ENCODE results near the gene TEX38.
A peak's percentile ranks its signal among the peaks of the same experiment; 100 is the strongest.
"Not testable (repeated sequence)": the region's sequence is repeated elsewhere in the genome, so short reads cannot be mapped to it uniquely, and the experiment has no call there.

The TEX38 gene

DNA sequence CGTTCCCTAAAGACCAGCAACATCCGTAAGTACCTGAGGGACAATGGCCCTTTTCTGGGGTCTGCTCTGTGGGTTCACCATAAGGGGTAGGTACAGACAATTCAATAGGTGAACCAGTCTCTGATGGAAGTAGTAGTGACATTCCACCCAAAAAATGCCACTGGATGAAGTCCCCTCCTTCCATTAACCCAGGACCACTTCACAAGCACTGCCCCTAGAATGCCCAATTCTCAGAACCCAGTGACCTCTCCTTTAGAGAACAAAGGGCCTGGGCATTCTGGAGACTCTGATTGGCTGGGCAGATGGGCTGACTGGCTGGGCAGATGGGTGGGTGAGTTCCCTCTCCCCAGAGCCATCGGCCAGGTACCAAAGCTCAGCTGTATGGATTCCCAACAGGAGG is at the start of gene TEX38:
TSS of gene TEX38 (plus strand) at position 301 of the 400 bp plus-strand sequence. CDS start at position 382, 81 bp downstream.
- DNase-seq, result no peak

DNA sequence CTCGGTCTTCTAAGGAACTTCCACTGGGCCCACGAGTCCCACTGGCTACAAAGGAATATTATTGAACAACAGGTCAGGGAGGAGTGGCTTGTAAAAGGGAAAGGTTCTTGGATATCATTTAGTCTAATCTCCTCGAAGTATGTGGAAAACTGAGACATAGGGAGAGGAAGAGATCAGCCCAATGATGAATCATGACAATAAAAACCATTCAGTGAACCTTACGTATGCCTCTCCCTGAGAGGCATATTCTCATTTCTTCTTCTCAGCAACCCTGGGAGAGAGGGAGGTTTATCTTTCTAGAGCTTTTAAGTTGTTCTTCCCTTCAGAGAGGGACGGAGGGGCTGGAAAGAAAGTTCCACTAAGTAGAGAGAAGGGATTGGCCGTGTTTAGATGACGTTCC is 49.7 kb upstream of the TEX38 start:
- DNase-seq, result no peak

GRCh38 chr1:46622344-46622743 is 49.3 kb upstream of the TEX38 start:
- DNase-seq, result peak; percentile 51

GRCh38 chr1:46623743-46624644 is 47.7 kb upstream of the TEX38 start:
- DNase-seq, result no peak

- peak; percentile 13 for DNase-seq
These were observed 40.9 kb upstream of the TEX38 start for GRCh38 chr1:46630719-46631118.

- DNase-seq, result no peak
These were observed 36.4 kb upstream of the TEX38 start for GRCh38 chr1:46635205-46635604.

DNA sequence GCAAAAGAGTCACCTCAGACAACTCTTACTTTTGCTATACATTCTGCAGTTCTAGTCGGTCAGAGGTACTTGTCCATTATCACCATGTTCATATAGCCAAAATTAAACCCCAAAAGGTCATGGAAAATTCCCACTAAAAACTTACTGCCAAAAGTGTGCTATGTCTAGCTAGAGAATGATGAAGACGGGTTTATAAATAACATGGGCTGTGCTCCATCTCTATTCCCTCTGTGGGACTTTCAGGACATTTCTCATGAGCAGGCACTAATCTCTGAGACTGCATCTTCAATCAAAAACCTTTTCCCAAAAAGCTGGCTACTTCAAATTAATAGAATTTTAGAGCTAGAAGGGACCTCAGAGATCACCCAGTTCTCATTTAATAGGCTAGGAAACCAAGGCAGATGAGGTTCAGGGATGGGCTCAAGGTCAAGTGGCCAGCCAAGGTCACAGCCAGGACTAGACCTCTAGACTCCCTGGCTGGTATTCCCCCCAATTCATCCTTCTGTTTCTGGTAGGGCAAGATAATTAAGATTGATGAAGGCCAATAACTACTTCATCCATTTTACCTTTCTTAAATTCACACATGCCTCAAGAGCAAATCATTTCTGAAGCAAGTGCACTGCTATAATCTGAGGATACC is 34.1 kb upstream of the TEX38 start:
- DNase-seq, result no peak

DNA sequence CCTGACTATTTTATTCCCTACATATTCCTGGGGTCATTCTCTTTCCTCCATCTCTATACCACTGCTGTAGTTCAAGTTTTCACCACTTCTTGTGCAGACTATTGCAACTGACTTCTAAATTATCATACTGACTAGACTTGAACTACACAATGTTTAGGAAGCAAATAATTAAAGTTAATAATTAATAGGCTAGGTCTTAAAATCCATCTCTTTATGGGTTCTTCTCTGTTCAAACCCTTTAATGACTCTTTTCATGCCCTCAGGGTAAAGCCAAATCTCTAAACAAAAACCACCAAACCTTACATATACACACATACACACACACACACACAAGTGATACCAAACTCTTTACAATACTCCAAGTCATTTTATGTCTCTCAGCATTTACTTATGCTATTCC is 32.7 kb upstream of the TEX38 start:
- DNase-seq, result no peak

DNA sequence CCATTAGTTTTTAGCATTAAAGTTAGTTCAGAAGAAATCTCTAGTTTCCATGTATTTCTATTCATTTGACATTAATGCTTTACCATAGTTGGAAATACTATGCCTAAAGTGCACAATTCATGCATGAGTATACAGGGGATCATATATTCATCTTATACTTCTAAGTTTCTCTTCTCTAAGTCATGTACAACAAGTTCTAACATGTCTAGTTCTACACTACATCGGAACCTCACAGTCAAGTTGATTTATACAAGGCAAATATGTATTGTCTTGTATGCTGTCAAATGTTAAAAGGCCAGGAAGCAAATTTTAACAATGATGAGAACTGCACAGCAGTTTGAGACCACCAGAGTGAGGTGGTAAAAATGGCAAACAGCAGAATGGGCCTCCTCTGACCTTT is 32.1 kb upstream of the TEX38 start:
- peak; percentile 17 for DNase-seq

DNA sequence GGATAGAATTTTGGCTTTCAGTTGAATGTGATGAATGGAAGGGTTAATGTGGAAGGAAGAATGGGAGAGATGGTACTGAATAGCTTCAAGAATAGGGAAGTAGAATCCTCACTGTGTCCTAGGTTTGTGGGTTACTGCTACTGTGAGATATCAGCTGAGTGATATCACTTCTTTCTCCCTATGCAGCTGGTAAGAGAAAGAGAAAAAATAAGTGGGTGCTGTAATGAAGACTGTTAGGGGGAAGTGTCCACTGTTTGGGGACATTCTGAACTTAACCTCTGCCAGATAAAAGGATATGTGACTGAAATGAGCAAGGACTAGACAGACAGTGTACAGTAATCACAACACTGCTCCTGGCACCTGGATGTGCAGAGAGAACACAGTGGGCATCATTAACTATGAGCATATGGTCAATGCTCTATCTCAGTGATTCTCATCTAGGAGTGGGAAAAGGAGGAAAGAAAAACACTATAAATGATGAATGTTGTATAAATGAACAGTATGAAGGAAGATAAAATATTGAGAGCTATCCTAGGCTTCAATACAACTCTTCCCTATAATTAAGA is 29.5 kb upstream of the TEX38 start:
- DNase-seq, result peak; percentile 40

- DNase-seq, result peak; percentile 96
These were observed 28.3 kb upstream of the TEX38 start for GRCh38 chr1:46643368-46643775.

DNA sequence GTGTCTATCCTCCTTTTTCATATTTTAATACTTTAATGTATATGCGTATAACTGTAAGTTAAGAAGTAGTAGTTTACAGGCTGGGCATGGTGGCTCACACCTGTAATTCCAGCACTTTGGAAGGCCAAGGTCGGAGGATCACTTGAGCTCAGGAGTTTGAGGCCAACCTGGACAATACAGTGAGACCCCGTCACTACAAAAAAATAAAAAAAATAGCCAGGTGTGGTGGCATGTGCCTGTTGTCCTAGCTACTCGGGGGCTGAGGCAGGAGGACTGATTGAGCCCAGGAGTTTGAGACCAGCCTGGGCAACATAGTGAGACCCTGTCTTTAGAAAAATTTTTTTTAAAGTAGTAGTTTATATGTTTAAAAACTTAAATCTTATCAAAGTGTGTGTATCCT is 25.8 kb upstream of the TEX38 start:
- DNase-seq, result no peak

DNA sequence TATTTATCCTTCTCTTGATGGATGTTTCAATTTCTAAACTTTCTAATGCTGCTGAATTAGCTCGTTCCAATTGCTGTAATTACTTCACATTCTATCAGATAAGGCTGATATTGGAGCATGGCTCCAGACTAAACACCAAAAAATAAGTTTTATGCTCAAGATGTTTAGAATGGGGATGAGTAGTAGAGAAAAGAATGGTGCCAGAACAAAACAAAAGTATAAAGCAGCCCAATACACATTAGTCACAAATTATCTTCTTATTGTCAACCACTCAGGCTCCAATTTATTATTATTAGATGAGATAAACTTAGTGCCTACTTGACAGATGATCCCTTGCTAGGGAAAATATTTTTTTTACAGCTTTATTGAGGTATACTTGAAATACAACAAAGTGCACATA is 25.3 kb upstream of the TEX38 start:
- DNase-seq, result no peak

GRCh38 chr1:46646844-46647243 is 24.8 kb upstream of the TEX38 start:
- no peak for DNase-seq

- no peak for DNase-seq
These were observed 24.0 kb upstream of the TEX38 start for GRCh38 chr1:46647611-46648010.

DNA sequence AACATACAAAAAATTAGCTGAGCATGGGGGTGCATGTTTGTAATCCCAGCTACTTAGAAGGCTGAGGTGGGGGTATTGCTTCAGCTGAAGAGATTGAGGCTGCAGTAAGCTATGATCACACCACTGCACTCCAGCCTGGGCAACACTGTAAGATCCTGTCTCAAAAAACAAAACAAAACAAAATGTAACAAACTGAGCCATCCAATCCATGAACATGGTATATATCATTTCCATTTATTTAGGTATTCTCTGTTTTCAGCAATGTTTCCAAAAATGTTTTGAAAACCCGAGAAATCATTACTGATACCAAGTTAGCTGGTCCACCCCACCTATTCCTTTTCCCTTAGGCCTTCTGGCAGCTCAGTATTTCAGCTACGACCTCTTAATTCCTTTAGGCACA is 21.9 kb upstream of the TEX38 start:
- DNase-seq, result no peak

DNA sequence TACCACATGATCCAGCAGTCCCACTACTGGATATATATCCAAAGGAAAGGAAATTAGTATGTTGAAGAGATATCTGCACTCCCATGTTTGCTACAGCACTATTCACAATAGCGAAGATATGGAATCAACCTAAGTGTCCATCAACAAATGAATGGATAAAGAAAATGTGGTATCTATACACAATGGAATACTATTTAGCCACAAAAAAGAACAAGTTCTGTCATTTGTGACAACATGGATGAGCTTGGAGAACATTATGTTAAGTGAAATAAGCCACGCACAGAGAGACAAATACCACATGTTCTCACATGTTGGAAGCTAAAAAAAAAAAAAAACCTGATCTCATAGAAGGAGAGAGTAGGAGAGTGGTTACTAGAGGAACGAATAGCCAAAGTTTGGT is 21.2 kb upstream of the TEX38 start:
- no peak for DNase-seq

DNA sequence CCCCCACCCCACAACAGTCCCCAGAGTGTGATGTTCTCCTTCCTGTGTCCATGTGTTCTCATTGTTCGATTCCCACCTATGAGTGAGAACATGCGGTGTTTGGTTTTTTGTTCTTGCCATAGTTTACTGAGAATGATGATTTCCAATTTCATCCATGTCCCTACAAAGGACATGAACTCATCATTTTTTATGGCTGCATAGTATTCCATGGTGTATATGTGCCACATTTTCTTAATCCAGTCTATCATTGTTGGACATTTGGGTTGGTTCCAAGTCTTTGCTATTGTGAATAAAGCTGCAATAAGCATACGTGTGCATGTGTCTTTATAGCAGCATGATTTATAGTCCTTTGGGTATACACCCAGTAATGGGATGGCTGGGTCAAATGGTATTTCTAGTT is 20.5 kb upstream of the TEX38 start:
- DNase-seq, result not testable (repeated sequence)

DNA sequence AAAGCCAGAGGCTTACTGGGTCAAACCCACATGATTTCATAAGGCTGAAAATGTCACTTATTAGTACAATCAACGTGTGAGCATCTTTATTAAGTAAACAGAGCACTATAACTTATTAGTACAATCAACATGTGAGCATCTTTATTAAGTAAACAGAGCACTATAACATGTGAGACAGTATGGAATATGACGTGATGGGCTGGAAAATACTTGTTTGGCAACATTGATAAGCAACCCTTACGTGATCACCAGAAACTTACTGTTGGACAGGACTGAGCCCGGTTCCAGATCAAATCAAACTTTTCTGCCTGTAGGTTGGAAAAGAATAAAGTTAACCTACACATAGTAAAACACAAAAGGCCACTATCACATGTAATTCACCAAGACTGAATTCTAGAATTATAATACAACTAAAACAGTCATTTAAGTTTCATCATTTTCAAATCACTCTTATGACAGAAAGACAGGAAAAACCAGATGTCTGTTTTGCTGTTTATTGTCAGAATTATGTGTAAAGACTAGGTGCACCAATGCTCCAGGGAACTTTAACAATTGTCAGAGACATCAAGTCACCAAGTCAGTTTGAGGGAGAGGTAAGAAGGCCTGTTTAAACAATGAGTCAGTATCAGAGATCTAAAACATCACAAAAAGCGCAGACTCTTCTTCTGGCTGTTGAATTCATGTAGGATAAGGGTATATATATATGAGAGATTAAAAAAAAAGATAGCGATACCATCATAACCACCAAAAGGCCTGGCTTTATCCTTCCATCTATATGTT is 19.1 kb upstream of the TEX38 start:
- DNase-seq, result no peak

DNA sequence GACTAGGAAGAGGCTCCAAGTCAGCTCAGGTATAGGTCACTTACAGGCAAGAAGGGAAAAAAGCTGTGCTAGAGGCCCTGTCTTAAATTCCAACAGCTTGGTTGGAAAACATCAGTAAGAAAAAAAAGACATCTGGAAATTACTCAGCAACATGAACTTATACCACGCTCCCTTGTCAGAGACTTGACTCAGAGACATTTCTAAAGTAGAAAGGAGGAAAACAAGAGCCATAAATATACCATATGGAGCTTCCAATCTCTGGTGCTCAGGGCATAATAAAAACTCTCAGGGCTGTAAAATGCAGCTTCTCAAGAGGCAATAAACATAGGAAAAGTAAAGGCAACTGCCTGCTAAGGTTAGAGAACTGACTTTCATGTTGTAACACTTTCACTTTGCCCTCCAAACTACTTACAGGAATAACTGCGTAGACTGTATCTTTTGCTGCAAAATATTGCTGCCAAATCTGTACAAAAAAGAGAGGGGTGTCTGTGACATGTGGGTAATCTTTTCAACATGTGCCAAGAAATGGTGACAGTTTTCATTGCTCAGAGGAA is 18.2 kb upstream of the TEX38 start:
- no peak for DNase-seq

- DNase-seq, result no peak
These were observed 17.6 kb upstream of the TEX38 start for GRCh38 chr1:46654012-46654411.

DNA sequence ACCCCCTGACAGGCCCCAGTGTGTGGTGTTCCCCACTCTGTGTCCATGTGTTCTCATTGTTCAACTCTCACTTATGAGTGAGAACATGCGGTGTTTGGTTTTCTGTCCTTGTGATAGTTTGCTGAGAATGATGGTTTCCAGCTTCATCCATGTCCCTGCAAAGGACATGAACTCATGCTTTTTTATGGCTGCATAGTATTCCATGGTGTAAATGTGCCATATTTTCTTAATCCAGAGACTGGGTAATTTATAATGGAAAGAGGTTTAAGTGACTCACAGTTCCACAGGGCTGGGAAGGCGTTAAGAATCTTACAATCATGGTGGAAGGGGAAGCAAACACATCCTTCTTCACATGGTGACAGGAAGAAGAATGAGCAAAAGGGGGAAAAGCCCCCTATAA is 17.0 kb upstream of the TEX38 start:
- not testable (repeated sequence) for DNase-seq

- DNase-seq, result no peak
These were observed 15.8 kb upstream of the TEX38 start for GRCh38 chr1:46655848-46656247.
